DMS79 (cell line): ENCODE measurements around the gene OR2H1.
"Not testable (repeated sequence)": the region's sequence is repeated elsewhere in the genome, so short reads cannot be mapped to it uniquely, and the experiment has no call there.

Experiments
- DNase-seq: peaks from one replicate; lab custom pipeline; 2025; lab: John Stamatoyannopoulos, UW

OR2H1 gene

GRCh38 chr6:29456971-29457370 is at the start of gene OR2H1, which contains the start of gene OR11A1:
Gene OR2H1, plus strand, starts transcription at chr6:29457155. Its CDS starts 4,615 bp downstream, at chr6:29461770.
Gene OR11A1, minus strand, starts transcription at chr6:29457071. Its CDS starts 29,430 bp downstream, at chr6:29427641.
- no peak for DNase-seq

- no peak for DNase-seq
These were observed 42.4 kb upstream of the OR2H1 start, which contains the start of gene OR12D1 for GRCh38 chr6:29414588-29414987. Gene OR12D1, plus strand, starts transcription at chr6:29414928.

GRCh38 chr6:29419516-29419915 is 37.4 kb upstream of the OR2H1 start:
- DNase-seq: no peak

- DNase-seq: no peak
These were observed 32.8 kb upstream of the OR2H1 start for GRCh38 chr6:29424168-29424567.

GRCh38 chr6:29424575-29424974 is 32.4 kb upstream of the OR2H1 start:
- DNase-seq: no peak

- DNase-seq: no peak
These were observed 31.9 kb upstream of the OR2H1 start for GRCh38 chr6:29425075-29425474.

- DNase-seq: no peak
These were observed 30.3 kb upstream of the OR2H1 start for GRCh38 chr6:29426654-29427053.

- not testable (repeated sequence) for DNase-seq
These were observed 20.2 kb upstream of the OR2H1 start for GRCh38 chr6:29436730-29437129.

GRCh38 chr6:29439006-29439405 is 17.9 kb upstream of the OR2H1 start, which contains the start of gene OR10C1:
Gene OR10C1, plus strand, starts transcription at chr6:29439306. Its CDS starts 710 bp downstream, at chr6:29440016.
- DNase-seq: no peak

GRCh38 chr6:29442719-29443118 is 14.2 kb upstream of the OR2H1 start:
- no peak for DNase-seq

GRCh38 chr6:29444031-29444430 is 12.9 kb upstream of the OR2H1 start:
- not testable (repeated sequence) for DNase-seq

- no peak for DNase-seq
These were observed 9.3 kb upstream of the OR2H1 start for GRCh38 chr6:29447670-29448069.

- DNase-seq: no peak
These were observed 5.3 kb upstream of the OR2H1 start for GRCh38 chr6:29451471-29452193.

- no peak for DNase-seq
These were observed 4.3 kb downstream of the OR2H1 start for GRCh38 chr6:29461021-29461814.

GRCh38 chr6:29462022-29462421 is 5.1 kb downstream of the OR2H1 start:
- no peak for DNase-seq

- no peak for DNase-seq
These were observed 8.3 kb downstream of the OR2H1 start for GRCh38 chr6:29465279-29465678.

GRCh38 chr6:29465801-29466200 is 8.8 kb downstream of the OR2H1 start:
- no peak for DNase-seq

- no peak for DNase-seq
These were observed 9.3 kb downstream of the OR2H1 start for GRCh38 chr6:29466241-29466640.

- DNase-seq: no peak
These were observed 18.0 kb downstream of the OR2H1 start for GRCh38 chr6:29474996-29475395.

GRCh38 chr6:29477923-29478450 is 21.0 kb downstream of the OR2H1 start:
- DNase-seq: no peak

GRCh38 chr6:29478740-29479139 is 21.8 kb downstream of the OR2H1 start:
- no peak for DNase-seq

GRCh38 chr6:29479560-29479959 is 22.6 kb downstream of the OR2H1 start:
- DNase-seq: no peak

GRCh38 chr6:29483186-29483585 is 26.2 kb downstream of the OR2H1 start:
- DNase-seq: no peak
